Stomach (tissue), 9 donors: ENCODE measurements around the gene PARP9. TPM values are rescaled to one million over a fixed set of nuclear protein-coding genes. Genes with fewer than 3 reads are reported as not detected.
A peak's percentile ranks its signal among the peaks of the same experiment; 100 is the strongest.

Source experiments
- DNase-seq, 2 donors: peaks; one replicate each; pipeline versions ENCODE4 v3.0.0 to v3.0.0-alpha.2; 2013 to 2019
- H3K27ac ChIP-seq, 5 donors: fragments of 200-600 bp in 4 of 5; sonication (generic) in 4 of 5; one replicate each; pipeline ENCODE4 v1.5.1; 2013 to 2019; ENCODE audit warnings: mild to moderate bottlenecking in 1 of 5, moderate library complexity in 1 of 5
- H3K27me3 ChIP-seq, 3 donors: fragments of 200-600 bp; sonication (generic); one replicate each; pipeline ENCODE4 v1.5.1; 2017 to 2019; ENCODE audit warnings: mixed run types in 1 of 3
- H3K36me3 ChIP-seq, 4 donors: fragments of 200-600 bp; sonication (generic); 1 replicate in 3 of 4; 2 replicates in 1 of 4; pipeline ENCODE4 v1.5.1; 2016 to 2019
- H3K4me1 ChIP-seq, 4 donors: fragments of 200-600 bp; sonication (generic); one replicate each; pipeline ENCODE4 v1.5.1; 2016 to 2019
- H3K4me3 ChIP-seq, 4 donors: fragments of 200-600 bp; sonication (generic) in 3 of 4; one replicate each; pipeline ENCODE4 v1.5.1; 2016 to 2019; ENCODE audit warnings: mild to moderate bottlenecking in 1 of 4
- H3K9me3 ChIP-seq, 4 donors: fragments of 200-600 bp; sonication (generic); one replicate each; pipeline ENCODE4 v1.5.1; 2016 to 2019
- EP300 ChIP-seq: sonication (generic); formaldehyde crosslinking; IDR thresholded peaks from one replicate; pipeline ENCODE4 v1.6.1; 2017; ENCODE audit warnings: antibody characterized with exemption
- POLR2A ChIP-seq, 4 donors: fragments of 450-650 bp; IDR thresholded peaks; one replicate each; pipeline ENCODE4 v1.6.1; 2016; ENCODE audit warnings: antibody characterized with exemption in 4 of 4, control low read depth in 2 of 4, mild to moderate bottlenecking in 1 of 4, moderate library complexity in 1 of 4
- POLR2AphosphoS5 ChIP-seq, 3 donors: sonication (generic); formaldehyde crosslinking; IDR thresholded peaks; one replicate each; pipeline ENCODE4 v1.6.1; 2016; ENCODE audit warnings: antibody characterized with exemption in 3 of 3
- WGBS, 5 donors: extraction: QIAGEN DNeasy Blood & Tissue Kit in 3 of 5; methylation state at CpG; one replicate each; pipeline versions ENCODE4 v1.1.5 to v1.1.7; 2013 to 2018; 5-methylcytosine and 5-hydroxymethylcytosine counted together
- intact Hi-C: fragments of 100-400 bp; cut with DNase I; formaldehyde crosslinking; loops from one replicate; pipeline ENCODE4 v1.15.1; 2023; ENCODE audit warnings: low total_unique reads
- polyA plus RNA-seq, 3 donors: library from polyadenylated mRNA; stranded (reverse); fragments of 200-250 nt; gene quantifications; one replicate each; pipeline ENCODE4 v1.2.3, GENCODE V29; 2013
- total RNA-seq, 5 donors: library from RNA; depleted of rRNA; stranded (reverse); fragments of >200 nt; gene quantifications; one replicate each; pipeline versions ENCODE4 v1.1.0 to v1.2.3, GENCODE V29; 2014 to 2016
- TF ChIP-seq, protein P1 (sequence below), 7 experiments: fragments of 450-650 bp in 4 of 7; fragments of 200-600 bp in 3 of 7; sonication (generic) in 3 of 7; IDR thresholded peaks; one replicate each; pipeline ENCODE4 v1.5.1; 2016 to 2019; ENCODE audit warnings: antibody characterized with exemption in 7 of 7, control low read depth in 2 of 7, mild to moderate bottlenecking in 1 of 7
- donor health status: healthy with polysubstance abuse.
- donor health status: Bipolar disorder and iron deficiency.
- donor health status: healthy.

PARP9 gene
- total and polyA plus RNA-seq, 8 donors: 1.4 to 42.6 (median 22.6) TPM

DNA sequence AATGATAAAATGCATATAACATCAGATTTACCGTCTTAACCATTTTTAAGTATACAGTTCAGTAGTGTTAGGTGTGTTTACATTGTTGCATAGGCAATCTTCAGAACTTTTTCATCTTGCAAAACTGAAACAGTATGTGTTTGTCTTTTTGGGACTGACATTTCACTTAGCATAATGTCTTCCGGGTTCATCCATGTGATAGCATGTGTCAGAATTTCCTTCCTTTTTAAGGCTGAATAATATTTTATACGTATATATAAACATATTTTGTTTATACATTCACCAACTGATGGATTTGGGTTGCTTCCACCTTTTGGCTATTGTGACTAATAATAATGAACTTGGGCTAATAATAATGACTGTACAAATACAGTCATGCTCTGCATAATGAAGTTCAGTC, 16.4 kb upstream of the PARP9 start:
- no peaks in the 10 kb centered on the region for H3K36me3 ChIP-seq

DNA sequence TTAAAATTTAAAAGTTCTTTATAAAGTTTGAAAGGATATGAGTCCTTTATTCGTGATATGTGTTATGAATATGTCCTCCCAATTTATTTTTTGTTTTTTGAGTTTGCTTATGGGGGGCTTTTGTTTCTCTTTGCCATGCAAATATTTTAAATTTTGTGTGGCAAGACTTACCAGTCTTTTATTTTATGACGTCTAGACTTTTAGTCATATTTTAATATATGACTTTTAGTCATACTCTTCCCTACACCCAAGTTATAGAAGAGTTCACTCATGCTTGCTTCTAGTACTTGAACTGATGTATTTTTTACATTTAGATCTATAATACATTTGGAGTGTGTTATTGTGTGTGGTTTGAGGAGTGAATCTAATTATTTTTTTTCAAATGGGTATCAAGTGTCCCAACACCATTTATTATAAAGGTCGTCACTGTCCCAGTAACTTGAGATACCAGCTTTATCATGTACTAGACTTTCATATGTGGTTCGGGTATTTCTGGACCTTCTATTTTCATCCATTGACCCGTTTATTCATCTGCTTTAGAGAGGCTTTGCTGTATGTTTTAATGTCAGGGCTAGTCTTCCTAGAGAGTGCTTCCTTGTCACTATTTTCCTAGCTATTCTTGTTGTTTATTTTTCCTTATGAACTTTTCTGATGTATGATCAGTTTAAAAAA, 14.1 kb upstream of the PARP9 start:
- TF ChIP-seq POLR2A (IDR thresholded peaks at IDR 0.05): no peak
- TF ChIP-seq, protein P1, sequence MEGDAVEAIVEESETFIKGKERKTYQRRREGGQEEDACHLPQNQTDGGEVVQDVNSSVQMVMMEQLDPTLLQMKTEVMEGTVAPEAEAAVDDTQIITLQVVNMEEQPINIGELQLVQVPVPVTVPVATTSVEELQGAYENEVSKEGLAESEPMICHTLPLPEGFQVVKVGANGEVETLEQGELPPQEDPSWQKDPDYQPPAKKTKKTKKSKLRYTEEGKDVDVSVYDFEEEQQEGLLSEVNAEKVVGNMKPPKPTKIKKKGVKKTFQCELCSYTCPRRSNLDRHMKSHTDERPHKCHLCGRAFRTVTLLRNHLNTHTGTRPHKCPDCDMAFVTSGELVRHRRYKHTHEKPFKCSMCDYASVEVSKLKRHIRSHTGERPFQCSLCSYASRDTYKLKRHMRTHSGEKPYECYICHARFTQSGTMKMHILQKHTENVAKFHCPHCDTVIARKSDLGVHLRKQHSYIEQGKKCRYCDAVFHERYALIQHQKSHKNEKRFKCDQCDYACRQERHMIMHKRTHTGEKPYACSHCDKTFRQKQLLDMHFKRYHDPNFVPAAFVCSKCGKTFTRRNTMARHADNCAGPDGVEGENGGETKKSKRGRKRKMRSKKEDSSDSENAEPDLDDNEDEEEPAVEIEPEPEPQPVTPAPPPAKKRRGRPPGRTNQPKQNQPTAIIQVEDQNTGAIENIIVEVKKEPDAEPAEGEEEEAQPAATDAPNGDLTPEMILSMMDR (IDR thresholded peaks at IDR 0.05): no peak
- TF ChIP-seq POLR2AphosphoS5 (IDR thresholded peaks at IDR 0.05): no peak
- no peak for TF ChIP-seq EP300
- Histone ChIP-seq H3K4me1 (peaks cover 0 to 17% (median 6%) of the 10 kb centered on the region in 4 donors), H3K36me3 (peaks cover 0 to 14% (median 9%) of the 10 kb centered on the region in 4 donors), H3K9me3 (peaks cover 0 to 19% (median 14%) of the 10 kb centered on the region in 4 donors), H3K27me3 (peaks cover 0 to 4% (median 0%) of the 10 kb centered on the region in 3 donors), H3K27ac (peak overlapping the region in 2 of 5 donors; percentile 30 to 71), H3K4me3 (peak overlapping the region; percentile 43 to 54 (median 48))
- 45 to 54% (median 49%) methylated on average over 5 of the region's 5 CpGs for WGBS, 5 donors
- no peak for DNase-seq
- intact Hi-C loops: no loop called here

More for the DNA sequence above, 16.4 kb upstream of the PARP9 start:
- TF ChIP-seq, protein P1 (IDR thresholded peaks at IDR 0.05): no peak
- TF ChIP-seq POLR2A (IDR thresholded peaks at IDR 0.05) (no peak), POLR2AphosphoS5 (IDR thresholded peaks at IDR 0.05) (no peak), EP300 (no peak)
- H3K27ac ChIP-seq: no peak overlapping the region
- intact Hi-C loops: no loop called here
- peaks cover 0 to 13% (median 4%) of the 10 kb centered on the region in 4 donors for H3K4me1 ChIP-seq
- H3K27me3 ChIP-seq: peaks cover 0 to 4% (median 0%) of the 10 kb centered on the region in 3 donors
- 64 to 92% (median 81%) methylated on average over 3 of the region's 3 CpGs for WGBS, 5 donors
- H3K4me3 ChIP-seq: no peak overlapping the region
- DNase-seq: no peak
- H3K9me3 ChIP-seq: peaks cover 0 to 27% (median 16%) of the 10 kb centered on the region in 4 donors

DNA sequence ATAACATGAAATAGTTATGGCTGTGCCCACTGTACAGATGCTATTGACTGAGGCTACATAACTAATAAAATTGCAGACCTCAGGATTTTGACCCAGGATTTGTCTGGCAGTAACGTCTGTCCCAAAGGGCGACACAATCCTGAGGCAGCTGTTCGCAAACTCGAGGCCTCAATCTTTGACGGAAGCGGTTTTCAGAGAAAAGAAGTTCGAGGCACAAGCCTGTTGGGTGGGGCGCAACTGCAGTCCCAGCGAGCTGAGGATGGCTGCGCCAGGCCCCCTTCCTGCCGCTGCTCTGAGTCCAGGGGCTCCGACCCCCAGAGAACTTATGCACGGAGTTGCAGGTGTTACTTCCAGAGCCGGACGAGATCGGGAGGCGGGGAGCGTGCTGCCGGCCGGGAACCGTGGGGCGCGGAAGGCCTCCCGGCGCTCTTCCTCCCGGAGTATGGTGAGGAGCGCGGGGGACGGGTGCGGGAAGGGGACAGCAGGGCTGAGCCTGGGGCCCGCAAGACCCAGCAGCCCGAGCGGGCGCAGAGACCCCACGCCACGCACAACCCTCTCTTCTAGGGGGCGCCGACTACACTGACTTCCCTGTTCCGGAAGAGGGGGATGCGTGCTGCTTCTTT, 13.4 kb upstream of the PARP9 start, which contains the start of gene PARP15:
Gene PARP15, plus strand, starts transcription at position 242 of the 623 bp plus-strand sequence. Its CDS starts 18 bp downstream, at position 260.
- DNase-seq: peak in 1 of 2 donors; percentile 51
- peak within 1 kb of the TSS; percentile 43 to 54 (median 48) for H3K4me3 ChIP-seq
- H3K27me3 ChIP-seq: peaks cover 0 to 4% (median 0%) of the 10 kb centered on the region in 3 donors
- peaks cover 0 to 14% (median 11%) of the 10 kb centered on the region in 4 donors for H3K9me3 ChIP-seq
- TF ChIP-seq EP300 (no peak), POLR2AphosphoS5 (IDR thresholded peaks at IDR 0.05) (no peak), POLR2A (IDR thresholded peaks at IDR 0.05) (no peak)
- TF ChIP-seq, protein P1 (IDR thresholded peaks at IDR 0.05): no peak
- H3K36me3 ChIP-seq: peaks cover 0 to 18% (median 15%) of the 10 kb centered on the region in 4 donors
- peaks cover 0 to 24% (median 12%) of the 10 kb centered on the region in 4 donors for H3K4me1 ChIP-seq
- intact Hi-C loops: no loop called here
- WGBS, 5 donors: 4 to 15% (median 8%) methylated on average over 16 to 40 of the region's 40 CpGs
- H3K27ac ChIP-seq: peak within 1 kb of the TSS in 3 of 5 donors; percentile 30 to 71 (median 43)

DNA sequence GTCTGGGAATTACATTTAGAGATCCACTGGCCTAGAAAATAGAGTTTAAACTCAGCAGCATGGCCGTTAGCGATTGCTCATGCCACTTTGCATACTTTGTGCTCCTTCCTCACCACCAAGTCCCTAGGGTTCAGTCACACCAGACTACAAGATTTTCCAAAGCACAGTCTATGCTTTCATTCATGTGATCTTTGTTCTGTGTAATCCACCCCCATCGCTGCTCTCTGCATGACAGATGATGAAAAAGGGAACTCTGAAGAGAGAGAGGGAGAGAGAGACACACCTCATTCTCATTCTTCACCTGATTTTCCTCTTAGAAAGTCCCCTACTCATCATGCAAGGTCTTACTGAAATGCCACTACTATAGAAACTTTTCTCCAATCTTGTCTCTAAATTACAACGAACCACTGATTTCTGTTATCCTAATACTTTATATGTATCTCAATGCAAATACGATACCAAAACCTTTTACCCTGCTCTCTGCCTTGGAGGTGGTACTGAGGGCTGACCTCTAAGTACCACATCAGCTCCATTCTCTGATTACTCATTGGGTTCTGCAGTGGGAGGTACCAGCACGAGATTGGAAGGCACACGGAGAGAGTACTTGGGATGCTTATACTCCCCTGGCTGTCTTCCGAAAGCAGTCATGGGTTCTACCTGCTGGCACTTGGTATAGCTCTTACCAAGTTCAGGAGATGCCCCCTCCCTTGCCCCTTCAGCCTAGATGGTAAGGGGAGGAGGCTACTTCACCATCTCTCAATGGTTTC, 12.3 kb upstream of the PARP9 start:
- H3K9me3 ChIP-seq: peaks cover 0 to 2% (median under 1%) of the 10 kb centered on the region in 4 donors
- no peak overlapping the region for H3K4me3 ChIP-seq
- peaks cover 0 to 4% (median 0%) of the 10 kb centered on the region in 3 donors for H3K27me3 ChIP-seq
- intact Hi-C loops: no loop called here
- peak in 1 of 2 donors; percentile 22 for DNase-seq
- H3K4me1 ChIP-seq: peaks cover 0 to 24% (median 14%) of the 10 kb centered on the region in 4 donors
- H3K27ac ChIP-seq: no peak overlapping the region
- 54 to 69% (median 68%) methylated on average over 8 of the region's 8 CpGs for WGBS, 5 donors
- H3K36me3 ChIP-seq: peaks cover 5 to 30% (median 27%) of the 10 kb centered on the region in 4 donors
- TF ChIP-seq, protein P1 (IDR thresholded peaks at IDR 0.05): no peak
- no peak for TF ChIP-seq POLR2AphosphoS5 (IDR thresholded peaks at IDR 0.05)
- no peak for TF ChIP-seq EP300
- TF ChIP-seq POLR2A (IDR thresholded peaks at IDR 0.05): no peak
